RWPE2 (cell line): ENCODE data around the gene SDSL.

ENCODE experiments used
- ATAC-seq: fragments of 200-7000 bp; cut with Tn5 transposase; 3 replicates; pipeline ENCODE4 v1.9.1; 2021; ENCODE audit warnings: low read depth
- DNase-seq: peaks from one replicate; pipeline ENCODE4 v3.0.0-alpha.2; 2020; ENCODE audit warnings: low spot score
- H3K27ac ChIP-seq: fragments of 450-650 bp; 2 replicates; pipeline ENCODE4 v1.5.1; 2017; ENCODE audit warnings: mild to moderate bottlenecking; ENCODE audit not compliant: poor library complexity, severe bottlenecking
- H3K27me3 ChIP-seq: fragments of 250-450 bp; sonication (Bioruptor Pico); 2 replicates; pipeline ENCODE4 v1.5.1; 2021; ENCODE audit warnings: mild to moderate bottlenecking, moderate library complexity; ENCODE audit not compliant: insufficient read depth, poor library complexity, severe bottlenecking
- H3K36me3 ChIP-seq: fragments of 250-450 bp; sonication (Bioruptor Pico); 2 replicates; pipeline ENCODE4 v1.5.1; 2020; ENCODE audit warnings: low read depth, mild to moderate bottlenecking, moderate library complexity
- H3K4me1 ChIP-seq: fragments of 250-450 bp; sonication (Bioruptor Pico); 2 replicates; pipeline ENCODE4 v1.5.1; 2021; ENCODE audit warnings: mild to moderate bottlenecking, moderate library complexity; ENCODE audit not compliant: insufficient read depth, poor library complexity, severe bottlenecking
- H3K4me3 ChIP-seq: fragments of 250-450 bp; sonication (Bioruptor Pico); 2 replicates; pipeline ENCODE4 v1.5.1; 2021; ENCODE audit warnings: mild to moderate bottlenecking, moderate library complexity; ENCODE audit not compliant: severe bottlenecking
- H3K9me3 ChIP-seq: fragments of 250-450 bp; sonication (Bioruptor Pico); 2 replicates; pipeline ENCODE4 v1.5.1; 2021; ENCODE audit warnings: mild to moderate bottlenecking, moderate library complexity; ENCODE audit not compliant: severe bottlenecking
- CTCF ChIP-seq: fragments of 450-650 bp; IDR thresholded peaks from one replicate; pipeline ENCODE4 v1.5.1; 2017; ENCODE audit warnings: mild to moderate bottlenecking, moderate library complexity; ENCODE audit not compliant: poor library complexity, severe bottlenecking

Gene SDSL

GRCh38 chr12:113418213-113418879, 3.8 kb upstream of the SDSL start:
- Histone ChIP-seq H3K4me3 (no peak overlapping the region), H3K4me1 (no peaks in the 10 kb centered on the region), H3K36me3 (no peaks in the 10 kb centered on the region), H3K9me3 (no peaks in the 10 kb centered on the region), H3K27me3 (no peaks in the 10 kb centered on the region), H3K27ac (no peak overlapping the region)
- ATAC-seq (no peak), DNase-seq (no peak)
- no peak for TF ChIP-seq CTCF

DNA sequence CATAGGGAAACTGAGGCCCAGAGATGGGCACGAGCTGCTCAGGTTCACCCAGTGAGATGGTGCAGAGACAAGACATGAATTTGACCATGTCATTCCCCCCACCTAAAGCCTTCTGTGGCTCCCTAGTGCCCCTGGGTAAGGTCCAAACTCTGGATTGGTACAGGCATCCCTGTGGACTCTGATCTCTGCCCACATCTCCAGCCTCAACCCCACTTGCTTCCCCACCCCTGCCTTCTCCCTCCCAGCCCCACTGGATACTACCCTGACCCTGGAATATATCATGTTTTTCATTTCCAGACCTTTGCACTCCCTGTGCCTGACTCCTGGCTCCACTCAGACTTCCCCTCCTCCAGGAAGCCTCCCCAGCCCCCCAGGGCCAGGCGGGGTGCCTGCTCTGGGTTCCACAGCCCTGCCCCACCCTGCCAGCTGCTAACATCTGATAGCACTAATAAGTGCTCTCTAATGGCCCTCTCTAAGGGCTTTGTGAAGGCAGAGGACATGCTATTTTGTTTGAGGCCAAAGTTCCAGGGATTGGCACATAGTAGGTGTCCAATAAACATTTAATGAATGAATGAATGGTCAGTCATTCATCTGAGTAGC, 1.1 kb upstream of the SDSL start:
- Histone ChIP-seq H3K4me1 (no peaks in the 10 kb centered on the region), H3K27ac (no peak overlapping the region), H3K36me3 (no peaks in the 10 kb centered on the region), H3K27me3 (no peaks in the 10 kb centered on the region), H3K9me3 (no peaks in the 10 kb centered on the region), H3K4me3 (no peak overlapping the region)
- no peak for ATAC-seq
- no peak for DNase-seq
- no peak for TF ChIP-seq CTCF

DNA sequence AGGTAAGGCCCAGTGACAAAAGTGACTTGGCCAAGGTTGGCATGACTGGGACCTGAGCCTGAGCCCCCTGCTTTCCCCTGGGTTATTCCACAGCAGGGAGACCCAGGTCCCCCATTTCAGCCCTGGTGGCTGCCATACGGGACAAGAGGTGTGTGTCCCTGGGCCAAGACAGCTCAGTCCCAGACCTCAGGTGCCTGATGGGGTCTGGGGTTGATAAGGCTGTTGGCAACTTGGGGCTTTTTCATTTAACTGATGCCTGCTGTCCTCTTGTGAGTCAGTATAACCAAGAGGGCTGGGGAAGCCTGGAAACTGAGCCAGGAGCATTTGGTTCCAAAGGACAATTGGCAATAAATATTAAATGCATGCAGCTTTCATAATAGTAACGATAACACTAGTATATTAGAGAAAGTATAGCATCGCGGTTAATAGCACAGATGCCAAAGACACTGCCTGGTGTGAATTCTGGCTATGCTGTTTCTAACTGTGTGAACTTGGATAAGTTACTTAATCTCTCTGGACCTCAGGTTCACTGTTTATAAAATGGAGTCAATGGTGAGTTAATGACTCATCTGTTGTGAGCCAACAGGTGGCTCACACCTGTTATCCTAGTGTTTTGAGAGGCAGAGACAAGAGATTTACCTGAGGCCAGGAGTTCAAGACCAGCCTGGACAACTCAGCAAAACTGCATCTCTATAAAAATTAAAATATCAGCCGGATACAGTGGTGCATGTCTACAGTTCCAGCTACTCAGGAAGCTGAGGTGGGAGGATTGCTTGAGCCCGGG, 898 bp downstream of the SDSL start:
- Histone ChIP-seq H3K4me1 (no peaks in the 10 kb centered on the region), H3K27ac (peak overlapping the region; percentile 56), H3K27me3 (no peaks in the 10 kb centered on the region), H3K36me3 (no peaks in the 10 kb centered on the region), H3K4me3 (peak overlapping the region; percentile 43), H3K9me3 (no peaks in the 10 kb centered on the region)
- ATAC-seq (no peak), DNase-seq (no peak)
- TF ChIP-seq CTCF, result no peak

GRCh38 chr12:113424456-113424855, 2.3 kb downstream of the SDSL start:
- Histone ChIP-seq H3K9me3 (no peaks in the 10 kb centered on the region), H3K36me3 (no peaks in the 10 kb centered on the region), H3K4me3 (no peak overlapping the region), H3K27me3 (no peaks in the 10 kb centered on the region), H3K4me1 (no peaks in the 10 kb centered on the region), H3K27ac (no peak overlapping the region)
- no peak for DNase-seq
- no peak for TF ChIP-seq CTCF
- ATAC-seq, result no peak
